Panc1 (cell line): Measurements from ENCODE around the gene ZNF683. TPM values are rescaled to one million over a fixed set of nuclear protein-coding genes. Genes with fewer than 3 reads are reported as not detected.
"Not testable (repeated sequence)": the region's sequence is repeated elsewhere in the genome, so short reads cannot be mapped to it uniquely, and the experiment has no call there.

Source experiments
- ATAC-seq: fragments of 200-7000 bp; cut with Tn5 transposase; 2 replicates; pipeline ENCODE4 v1.9.1; 2020; ENCODE audit warnings: mild to moderate bottlenecking, moderate library complexity
- BruUV-seq: library from RNA; stranded (reverse); fragments of 400-500 nt; replicated peaks from 2 replicates; lab custom pipeline; 2021; lab: Mats Ljungman, UMichigan
- CTCF ChIA-PET: fragments of 300-600 bp; sonication (Branson Sonifier 250); formaldehyde crosslinking; loops from one replicate; lab custom pipeline; 2022; ENCODE audit warnings: antibody characterized with exemption; lab: Charles Lee
- POLR2A ChIA-PET: fragments of 300-600 bp; sonication (Branson Sonifier 250); formaldehyde crosslinking; loops from one replicate; lab custom pipeline; 2022; ENCODE audit warnings: antibody characterized with exemption; lab: Charles Lee
- DNase-seq: peaks from one replicate; pipeline ENCODE4 v3.0.0-alpha.2; 2010; ENCODE audit warnings: low read depth, low spot score
- H3K27ac ChIP-seq: 2 replicates; pipeline ENCODE4 v1.5.1; 2011; ENCODE audit warnings: mild to moderate bottlenecking, low read length, inconsistent platforms
- H3K27me3 ChIP-seq: fragments of 200-500 bp; sonication (Bioruptor generic); 2 replicates; pipeline ENCODE4 v1.6.0; 2014; ENCODE audit warnings: low read length, inconsistent platforms; ENCODE audit not compliant: control insufficient read depth, insufficient read depth
- H3K36me3 ChIP-seq: fragments of 200-500 bp; sonication (Bioruptor generic); 2 replicates; pipeline ENCODE4 v1.5.1; 2014; ENCODE audit warnings: inconsistent platforms, mild to moderate bottlenecking, low read length, moderate library complexity; ENCODE audit not compliant: control insufficient read depth, insufficient read depth
- H3K4me1 ChIP-seq: 2 replicates; pipeline ENCODE4 v1.5.1; 2011; ENCODE audit warnings: inconsistent platforms, mild to moderate bottlenecking, low read length, moderate library complexity; ENCODE audit not compliant: control insufficient read depth, insufficient read depth
- H3K4me3 ChIP-seq, 2 experiments: 2 replicates each; pipeline ENCODE4 v1.5.1; 2011 to 2012; ENCODE audit warnings: low read depth in 2 of 2, low read length in 2 of 2, mild to moderate bottlenecking in 2 of 2, inconsistent platforms in 1 of 2, moderate library complexity in 1 of 2
- H3K9me3 ChIP-seq: fragments of 200-500 bp; sonication (Bioruptor generic); 2 replicates; pipeline ENCODE4 v1.5.1; 2014; ENCODE audit warnings: low read depth, mild to moderate bottlenecking, inconsistent platforms, low read length, moderate library complexity; ENCODE audit not compliant: control insufficient read depth, insufficient read depth
- CTCF ChIP-seq: fragments of 450-650 bp; IDR thresholded peaks from 2 replicates; pipeline ENCODE4 v1.5.1; 2017; ENCODE audit warnings: mild to moderate bottlenecking
- POLR2AphosphoS5 ChIP-seq: IDR thresholded peaks from 2 replicates; pipeline ENCODE4 v1.6.1; 2012; ENCODE audit warnings: mild to moderate bottlenecking, low read depth, low read length, moderate library complexity
- REST ChIP-seq, 2 experiments: IDR thresholded peaks; 2 replicates each; pipeline ENCODE4 v1.6.1; 2011 to 2012; ENCODE audit warnings: low read depth in 2 of 2, control low read depth in 1 of 2, low read length in 1 of 2, mild to moderate bottlenecking in 1 of 2, moderate library complexity in 1 of 2; ENCODE audit not compliant: insufficient read depth in 1 of 2
- SIN3A ChIP-seq: IDR thresholded peaks from 2 replicates; pipeline ENCODE4 v1.6.1; 2012; ENCODE audit warnings: low read depth, mild to moderate bottlenecking, low read length, moderate library complexity, borderline replicate concordance; ENCODE audit not compliant: insufficient read depth
- TCF7L2 ChIP-seq: IDR thresholded peaks from 2 replicates; pipeline ENCODE4 v1.6.1; 2011; ENCODE audit warnings: mild to moderate bottlenecking, low read depth, low read length, inconsistent platforms
- in situ Hi-C: cut with HindIII; loops from 2 replicates; pipeline ENCODE4 v1.10.0; 2016; ENCODE audit warnings: low sequenced_read_pairs, low pct_unique_long_range_greater_than_20kb
- intact Hi-C: fragments of 100-400 bp; cut with micrococcal nuclease; formaldehyde crosslinking; loops from one replicate; pipeline ENCODE4 v1.10.0; 2022; ENCODE audit not compliant: unreplicated experiment
- total RNA-seq: library from RNA; stranded (reverse); gene quantifications from one replicate; pipeline ENCODE4 v1.2.1, GENCODE V29; 2021; ENCODE audit not compliant: unreplicated experiment

Gene ZNF683
- total RNA-seq, 1 experiment from 2014 or later: not detected

GRCh38 chr1:26387447-26387846, 14.9 kb upstream of the ZNF683 start:
- Histone ChIP-seq H3K36me3 (no peaks in the 10 kb centered on the region), H3K4me1 (no peaks in the 10 kb centered on the region), H3K27ac (no peak overlapping the region), H3K27me3 (no peaks in the 10 kb centered on the region), H3K9me3 (no peaks in the 10 kb centered on the region), H3K4me3 (no peak overlapping the region)
- no peak for TF ChIP-seq POLR2AphosphoS5
- ATAC-seq: peak; percentile 75
- in situ Hi-C loops (no loop called here), intact Hi-C loops (no loop called here)
- CTCF ChIA-PET: no interaction called here
- POLR2A ChIA-PET: no interaction called here
- peak; percentile 59 for DNase-seq
- BruUV-seq: no TSS peak

GRCh38 chr1:26385063-26385462, 12.5 kb upstream of the ZNF683 start:
- BruUV-seq, intact Hi-C loops, H3K27ac ChIP-seq, H3K36me3 ChIP-seq, in situ Hi-C loops, H3K9me3 ChIP-seq, POLR2A ChIA-PET, H3K27me3 ChIP-seq, DNase-seq, H3K4me3 ChIP-seq, H3K4me1 ChIP-seq, ATAC-seq, CTCF ChIA-PET: not testable (repeated sequence)

- H3K4me1 ChIP-seq: no peaks in the 10 kb centered on the region
- DNase-seq (no peak), ATAC-seq (no peak)
- H3K27me3 ChIP-seq: no peaks in the 10 kb centered on the region
- ChIA-PET CTCF (no interaction called here), POLR2A (no interaction called here)
- H3K36me3 ChIP-seq: no peaks in the 10 kb centered on the region
- intact Hi-C loops (no loop called here), in situ Hi-C loops (no loop called here)
- H3K27ac ChIP-seq: no peak overlapping the region
- TF ChIP-seq POLR2AphosphoS5: no peak
- H3K9me3 ChIP-seq: no peaks in the 10 kb centered on the region
- no peak overlapping the region for H3K4me3 ChIP-seq
- no TSS peak for BruUV-seq
Measured at GRCh38 chr1:26384076-26384475, 11.5 kb upstream of the ZNF683 start.

- no peaks in the 10 kb centered on the region for H3K36me3 ChIP-seq
- no peak overlapping the region for H3K27ac ChIP-seq
- H3K27me3 ChIP-seq: no peaks in the 10 kb centered on the region
- in situ Hi-C loops: no loop called here
- no peak overlapping the region for H3K4me3 ChIP-seq
- intact Hi-C loops: no loop called here
- no TSS peak for BruUV-seq
- ChIA-PET CTCF (no interaction called here), POLR2A (no interaction called here)
- ATAC-seq (no peak), DNase-seq (no peak)
- TF ChIP-seq REST (IDR thresholded peaks at IDR 0.05; ENCODE audit: insufficient read depth in 1 of 2, low read depth in 2 of 2, low read length in 1 of 2) (no peak), TCF7L2 (no peak), SIN3A (no peak), CTCF (no peak), POLR2AphosphoS5 (no peak)
- H3K9me3 ChIP-seq: no peaks in the 10 kb centered on the region
- no peaks in the 10 kb centered on the region for H3K4me1 ChIP-seq
Measured at GRCh38 chr1:26378879-26379251, 6.3 kb upstream of the ZNF683 start.
